Stomach (tissue), 4 donors: ENCODE results near the gene RGS4.

Source experiments
- EP300 ChIP-seq: sonication (generic); formaldehyde crosslinking; IDR thresholded peaks from one replicate; pipeline ENCODE4 v1.6.1; 2017; ENCODE audit warnings: antibody characterized with exemption
- POLR2A ChIP-seq, 4 donors: fragments of 450-650 bp; IDR thresholded peaks; one replicate each; pipeline ENCODE4 v1.6.1; 2016; ENCODE audit warnings: antibody characterized with exemption in 4 of 4, control low read depth in 2 of 4, mild to moderate bottlenecking in 1 of 4, moderate library complexity in 1 of 4
- POLR2AphosphoS5 ChIP-seq, 3 donors: sonication (generic); formaldehyde crosslinking; IDR thresholded peaks; one replicate each; pipeline ENCODE4 v1.6.1; 2016; ENCODE audit warnings: antibody characterized with exemption in 3 of 3
- TF ChIP-seq, protein P1 (sequence below), 7 experiments: fragments of 450-650 bp in 4 of 7; fragments of 200-600 bp in 3 of 7; sonication (generic) in 3 of 7; IDR thresholded peaks; one replicate each; pipeline ENCODE4 v1.5.1; 2016 to 2019; ENCODE audit warnings: antibody characterized with exemption in 7 of 7, control low read depth in 2 of 7, mild to moderate bottlenecking in 1 of 7

GRCh38 chr1:163038928-163039706 lies 30.0 kb upstream of the RGS4 start:
- TF ChIP-seq, protein P1, sequence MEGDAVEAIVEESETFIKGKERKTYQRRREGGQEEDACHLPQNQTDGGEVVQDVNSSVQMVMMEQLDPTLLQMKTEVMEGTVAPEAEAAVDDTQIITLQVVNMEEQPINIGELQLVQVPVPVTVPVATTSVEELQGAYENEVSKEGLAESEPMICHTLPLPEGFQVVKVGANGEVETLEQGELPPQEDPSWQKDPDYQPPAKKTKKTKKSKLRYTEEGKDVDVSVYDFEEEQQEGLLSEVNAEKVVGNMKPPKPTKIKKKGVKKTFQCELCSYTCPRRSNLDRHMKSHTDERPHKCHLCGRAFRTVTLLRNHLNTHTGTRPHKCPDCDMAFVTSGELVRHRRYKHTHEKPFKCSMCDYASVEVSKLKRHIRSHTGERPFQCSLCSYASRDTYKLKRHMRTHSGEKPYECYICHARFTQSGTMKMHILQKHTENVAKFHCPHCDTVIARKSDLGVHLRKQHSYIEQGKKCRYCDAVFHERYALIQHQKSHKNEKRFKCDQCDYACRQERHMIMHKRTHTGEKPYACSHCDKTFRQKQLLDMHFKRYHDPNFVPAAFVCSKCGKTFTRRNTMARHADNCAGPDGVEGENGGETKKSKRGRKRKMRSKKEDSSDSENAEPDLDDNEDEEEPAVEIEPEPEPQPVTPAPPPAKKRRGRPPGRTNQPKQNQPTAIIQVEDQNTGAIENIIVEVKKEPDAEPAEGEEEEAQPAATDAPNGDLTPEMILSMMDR (IDR thresholded peaks at IDR 0.05): no peak
- no peak for TF ChIP-seq POLR2AphosphoS5 (IDR thresholded peaks at IDR 0.05)
- TF ChIP-seq POLR2A (IDR thresholded peaks at IDR 0.05): no peak
- TF ChIP-seq EP300: no peak
